ENCODE measurements around the gene ATG9B. TPM values are rescaled to one million over a fixed set of nuclear protein-coding genes. Genes with fewer than 3 reads are reported as not detected.

The ATG9B gene, protein sequence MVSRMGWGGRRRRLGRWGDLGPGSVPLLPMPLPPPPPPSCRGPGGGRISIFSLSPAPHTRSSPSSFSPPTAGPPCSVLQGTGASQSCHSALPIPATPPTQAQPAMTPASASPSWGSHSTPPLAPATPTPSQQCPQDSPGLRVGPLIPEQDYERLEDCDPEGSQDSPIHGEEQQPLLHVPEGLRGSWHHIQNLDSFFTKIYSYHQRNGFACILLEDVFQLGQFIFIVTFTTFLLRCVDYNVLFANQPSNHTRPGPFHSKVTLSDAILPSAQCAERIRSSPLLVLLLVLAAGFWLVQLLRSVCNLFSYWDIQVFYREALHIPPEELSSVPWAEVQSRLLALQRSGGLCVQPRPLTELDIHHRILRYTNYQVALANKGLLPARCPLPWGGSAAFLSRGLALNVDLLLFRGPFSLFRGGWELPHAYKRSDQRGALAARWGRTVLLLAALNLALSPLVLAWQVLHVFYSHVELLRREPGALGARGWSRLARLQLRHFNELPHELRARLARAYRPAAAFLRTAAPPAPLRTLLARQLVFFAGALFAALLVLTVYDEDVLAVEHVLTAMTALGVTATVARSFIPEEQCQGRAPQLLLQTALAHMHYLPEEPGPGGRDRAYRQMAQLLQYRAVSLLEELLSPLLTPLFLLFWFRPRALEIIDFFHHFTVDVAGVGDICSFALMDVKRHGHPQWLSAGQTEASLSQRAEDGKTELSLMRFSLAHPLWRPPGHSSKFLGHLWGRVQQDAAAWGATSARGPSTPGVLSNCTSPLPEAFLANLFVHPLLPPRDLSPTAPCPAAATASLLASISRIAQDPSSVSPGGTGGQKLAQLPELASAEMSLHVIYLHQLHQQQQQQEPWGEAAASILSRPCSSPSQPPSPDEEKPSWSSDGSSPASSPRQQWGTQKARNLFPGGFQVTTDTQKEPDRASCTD
- 1 to 10 TPM; 2.3 to 3.6 TPM for total RNA-seq
- polyA plus RNA-seq (ENCODE audit: insufficient read length in 2 of 2), result 10 to 100 TPM; 20.6 to 21.3 TPM
- long read RNA-seq, donor 1, partial matches to known transcripts, result 0 of 4 reads
- long read RNA-seq, donor 1, other reads (novel, unspliced or antisense), result 0 of 4 reads
- long read RNA-seq, donor 2, transcript ATG9B-201 (2 exons, 689 nt), result major isoform, 6 of 6 reads
- long read RNA-seq, donor 2, partial matches to known transcripts, result 0 of 6 reads
- long read RNA-seq, donor 2, other reads (novel, unspliced or antisense), result 0 of 6 reads
- long read RNA-seq, donor 3, transcript ATG9B-201 (2 exons, 689 nt), result major isoform, 8 of 14 reads
- long read RNA-seq, donor 3, partial matches to known transcripts, result 6 of 14 reads
- long read RNA-seq, donor 3, other reads (novel, unspliced or antisense), result 0 of 14 reads
- long read RNA-seq, donor 4, result 0 reads

DNA sequence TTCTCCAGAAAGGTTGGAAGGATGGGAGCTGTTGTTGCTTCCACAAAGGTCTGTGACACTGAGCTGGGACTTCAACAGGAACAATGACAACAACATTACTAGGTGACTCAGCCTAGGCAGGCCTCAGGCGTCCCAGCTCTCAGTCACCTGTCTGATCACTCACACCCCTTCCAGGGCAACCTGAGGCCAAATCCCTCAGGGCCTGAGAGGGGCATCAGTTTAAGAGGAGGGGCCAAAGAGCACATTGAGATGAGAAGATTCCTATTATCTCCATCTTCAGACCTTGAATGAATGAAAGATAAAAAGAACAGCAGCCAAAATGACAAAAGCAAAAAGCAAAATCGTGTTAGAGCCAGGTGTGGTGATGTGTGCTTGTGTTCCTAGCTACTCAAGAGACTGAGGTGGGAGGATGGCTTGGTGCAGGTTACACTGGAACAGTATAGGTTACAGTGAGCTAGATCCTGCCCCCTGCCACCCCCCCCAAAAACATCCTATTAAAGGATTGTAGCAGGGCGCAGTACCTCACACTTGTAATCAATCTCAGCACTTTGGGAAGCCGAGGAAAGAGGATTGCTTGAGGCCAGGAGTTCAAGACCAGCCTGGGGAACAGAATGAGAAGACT, at the start of gene ATG9B:
Gene ATG9B (minus strand): TSS at position 60 of the 622 bp plus-strand sequence. CDS start 71 bp downstream, outside the sequence.
- no peak within 1 kb of the TSS for H3K27ac ChIP-seq (ENCODE audit: low read depth, low read length)
- no peak within 1 kb of the TSS for H3K4me3 ChIP-seq (ENCODE audit: low read depth, low read length)
- 88% methylated on average over 1 of the region's 4 CpGs for WGBS (ENCODE audit: insufficient coverage)
- no peak for DNase-seq (ENCODE audit: low read depth in 4 of 6, low spot score in 6 of 6)
- H3K4me1 ChIP-seq (ENCODE audit: control insufficient read depth, insufficient read depth, low read length), result peaks cover 24% of the 10 kb centered on the region
- H3K27me3 ChIP-seq (ENCODE audit: control insufficient read depth, insufficient read depth, low read length), result peaks cover 15% of the 10 kb centered on the region
- H3K9me3 ChIP-seq (ENCODE audit: control insufficient read depth, insufficient read depth, low read length), result no peaks in the 10 kb centered on the region
- H3K36me3 ChIP-seq (ENCODE audit: control insufficient read depth, insufficient read depth, low read length), result no peaks in the 10 kb centered on the region

DNA sequence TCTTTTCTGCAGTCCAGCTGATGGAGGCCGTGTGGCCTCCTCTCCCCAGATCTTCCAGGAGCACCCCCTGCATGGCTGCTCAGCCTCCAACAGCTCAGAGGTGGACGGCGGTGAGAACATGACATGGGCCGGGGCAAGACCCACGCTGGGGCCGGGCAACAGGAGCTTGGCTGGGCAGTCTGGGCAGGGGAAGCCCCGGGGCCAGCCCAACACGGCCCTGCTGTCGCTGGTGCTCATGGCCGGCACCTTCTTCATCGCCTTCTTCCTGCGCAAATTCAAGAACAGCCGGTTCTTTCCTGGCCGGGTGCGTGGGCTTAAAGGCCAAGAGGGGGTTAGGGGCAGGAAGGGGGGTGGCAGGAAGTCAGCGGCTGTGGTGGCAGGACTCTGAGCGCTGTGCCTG, 49.7 kb upstream of the ATG9B start:
- no peaks in the 10 kb centered on the region for H3K27me3 ChIP-seq (ENCODE audit: control insufficient read depth, insufficient read depth, low read length)
- no peak for DNase-seq (ENCODE audit: low read depth in 4 of 6, low spot score in 6 of 6)
- 93% methylated on average over 17 of the region's 17 CpGs for WGBS (ENCODE audit: insufficient coverage)
- no peak overlapping the region for H3K4me3 ChIP-seq (ENCODE audit: low read depth, low read length)
- H3K27ac ChIP-seq (ENCODE audit: low read depth, low read length), result no peak overlapping the region
- H3K4me1 ChIP-seq (ENCODE audit: control insufficient read depth, insufficient read depth, low read length), result peaks cover 16% of the 10 kb centered on the region
- H3K36me3 ChIP-seq (ENCODE audit: control insufficient read depth, insufficient read depth, low read length), result peaks cover 93% of the 10 kb centered on the region
- H3K9me3 ChIP-seq (ENCODE audit: control insufficient read depth, insufficient read depth, low read length), result no peaks in the 10 kb centered on the region

DNA sequence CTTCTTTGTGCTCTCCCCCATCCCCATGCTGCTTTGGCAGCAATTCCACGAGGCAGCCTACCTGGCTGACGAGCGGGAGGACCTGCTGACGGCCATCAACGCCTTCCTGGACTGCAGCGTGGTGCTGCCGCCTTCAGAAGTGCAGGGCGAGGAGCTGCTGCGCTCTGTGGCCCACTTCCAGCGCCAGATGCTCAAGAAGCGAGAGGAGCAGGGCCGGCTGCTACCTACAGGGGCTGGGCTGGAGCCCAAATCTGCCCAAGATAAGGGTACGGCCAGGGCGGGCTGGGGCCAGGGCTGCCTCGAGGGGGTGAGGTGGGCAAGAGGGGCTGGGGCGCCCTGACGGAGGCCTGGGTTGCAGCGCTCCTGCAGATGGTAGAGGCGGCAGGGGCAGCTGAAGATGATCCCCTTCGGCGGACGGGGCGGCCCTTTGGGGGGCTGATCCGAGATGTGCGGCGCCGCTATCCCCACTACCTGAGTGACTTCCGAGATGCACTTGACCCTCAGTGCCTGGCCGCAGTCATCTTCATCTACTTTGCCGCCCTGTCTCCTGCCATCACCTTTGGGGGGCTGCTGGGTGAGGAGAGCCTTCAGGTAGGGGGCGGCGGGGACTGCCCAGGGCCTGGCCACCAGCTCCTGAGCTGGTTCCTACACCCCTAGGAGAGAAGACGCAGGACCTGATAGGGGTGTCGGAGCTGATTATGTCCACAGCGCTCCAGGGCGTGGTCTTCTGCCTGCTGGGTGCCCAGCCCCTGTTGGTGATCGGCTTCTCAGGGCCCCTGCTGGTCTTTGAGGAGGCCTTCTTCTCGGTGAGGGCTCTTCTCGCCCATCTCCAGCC, 47.0 kb upstream of the ATG9B start:
- Histone ChIP-seq H3K36me3 (ENCODE audit: control insufficient read depth, insufficient read depth, low read length) (peaks cover 85% of the 10 kb centered on the region), H3K4me3 (ENCODE audit: low read depth, low read length) (no peak overlapping the region), H3K27me3 (ENCODE audit: control insufficient read depth, insufficient read depth, low read length) (no peaks in the 10 kb centered on the region), H3K9me3 (ENCODE audit: control insufficient read depth, insufficient read depth, low read length) (no peaks in the 10 kb centered on the region), H3K4me1 (ENCODE audit: control insufficient read depth, insufficient read depth, low read length) (no peaks in the 10 kb centered on the region), H3K27ac (ENCODE audit: low read depth, low read length) (no peak overlapping the region)
- DNase-seq (ENCODE audit: low read depth in 4 of 6, low spot score in 6 of 6), result no peak
- 97% methylated on average over 39 of the region's 39 CpGs for WGBS (ENCODE audit: insufficient coverage)

DNA sequence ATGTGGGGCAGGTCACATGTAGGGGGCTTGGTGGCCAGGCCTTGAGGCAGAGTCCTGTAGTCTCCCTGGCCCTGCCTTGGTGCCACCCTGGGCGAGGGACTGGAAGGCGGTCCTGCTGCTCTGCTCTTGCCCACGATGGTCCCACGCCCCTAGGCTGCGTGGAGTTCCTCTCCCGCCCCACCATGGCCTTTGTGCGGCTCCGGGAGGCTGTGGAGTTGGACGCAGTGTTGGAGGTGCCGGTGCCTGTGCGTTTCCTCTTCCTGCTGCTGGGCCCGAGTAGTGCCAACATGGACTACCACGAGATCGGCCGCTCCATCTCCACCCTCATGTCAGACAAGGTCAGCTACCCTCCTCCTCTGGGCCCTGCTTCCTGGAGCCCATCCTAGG, 46.3 kb upstream of the ATG9B start:
- WGBS (ENCODE audit: insufficient coverage), result 97% methylated on average over 15 of the region's 15 CpGs
- no peak for DNase-seq (ENCODE audit: low read depth in 4 of 6, low spot score in 6 of 6)
- Histone ChIP-seq H3K9me3 (ENCODE audit: control insufficient read depth, insufficient read depth, low read length) (no peaks in the 10 kb centered on the region), H3K36me3 (ENCODE audit: control insufficient read depth, insufficient read depth, low read length) (peaks cover 85% of the 10 kb centered on the region), H3K27me3 (ENCODE audit: control insufficient read depth, insufficient read depth, low read length) (no peaks in the 10 kb centered on the region), H3K27ac (ENCODE audit: low read depth, low read length) (no peak overlapping the region), H3K4me3 (ENCODE audit: low read depth, low read length) (no peak overlapping the region), H3K4me1 (ENCODE audit: control insufficient read depth, insufficient read depth, low read length) (no peaks in the 10 kb centered on the region)

DNA sequence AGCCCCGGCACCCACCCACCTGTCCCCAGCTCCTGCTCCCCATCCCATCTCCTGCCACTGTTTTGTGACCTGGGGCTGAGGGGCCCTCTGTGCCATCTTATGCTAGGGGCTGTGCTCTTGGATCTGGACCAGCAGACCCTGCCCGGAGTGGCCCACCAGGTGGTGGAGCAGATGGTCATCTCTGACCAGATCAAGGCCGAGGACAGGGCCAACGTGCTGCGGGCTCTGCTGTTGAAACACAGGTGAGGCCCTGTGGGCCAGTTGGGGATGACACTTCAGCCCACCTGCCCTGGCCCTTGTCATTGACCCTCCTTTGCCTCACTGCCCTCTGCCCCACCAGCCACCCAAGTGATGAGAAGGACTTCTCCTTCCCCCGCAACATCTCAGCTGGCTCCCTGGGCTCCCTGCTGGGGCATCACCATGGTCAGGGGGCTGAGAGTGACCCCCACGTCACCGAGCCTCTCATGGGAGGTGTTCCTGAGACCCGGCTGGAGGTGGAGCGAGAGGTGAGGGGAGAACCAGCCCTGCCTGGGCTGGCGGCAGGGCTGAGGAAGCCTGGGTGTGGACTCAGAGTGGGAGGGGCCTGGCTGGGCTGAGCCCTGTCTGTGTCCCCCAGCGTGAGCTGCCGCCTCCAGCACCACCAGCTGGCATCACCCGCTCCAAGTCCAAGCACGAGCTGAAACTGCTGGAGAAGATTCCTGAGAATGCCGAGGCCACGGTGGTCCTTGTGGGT, 45.7 kb upstream of the ATG9B start:
- Histone ChIP-seq H3K4me1 (ENCODE audit: control insufficient read depth, insufficient read depth, low read length) (no peaks in the 10 kb centered on the region), H3K4me3 (ENCODE audit: low read depth, low read length) (no peak overlapping the region), H3K27ac (ENCODE audit: low read depth, low read length) (no peak overlapping the region), H3K27me3 (ENCODE audit: control insufficient read depth, insufficient read depth, low read length) (no peaks in the 10 kb centered on the region), H3K9me3 (ENCODE audit: control insufficient read depth, insufficient read depth, low read length) (no peaks in the 10 kb centered on the region), H3K36me3 (ENCODE audit: control insufficient read depth, insufficient read depth, low read length) (peaks cover 85% of the 10 kb centered on the region)
- no peak for DNase-seq (ENCODE audit: low read depth in 4 of 6, low spot score in 6 of 6)
- 92% methylated on average over 14 of the region's 17 CpGs for WGBS (ENCODE audit: insufficient coverage)

DNA sequence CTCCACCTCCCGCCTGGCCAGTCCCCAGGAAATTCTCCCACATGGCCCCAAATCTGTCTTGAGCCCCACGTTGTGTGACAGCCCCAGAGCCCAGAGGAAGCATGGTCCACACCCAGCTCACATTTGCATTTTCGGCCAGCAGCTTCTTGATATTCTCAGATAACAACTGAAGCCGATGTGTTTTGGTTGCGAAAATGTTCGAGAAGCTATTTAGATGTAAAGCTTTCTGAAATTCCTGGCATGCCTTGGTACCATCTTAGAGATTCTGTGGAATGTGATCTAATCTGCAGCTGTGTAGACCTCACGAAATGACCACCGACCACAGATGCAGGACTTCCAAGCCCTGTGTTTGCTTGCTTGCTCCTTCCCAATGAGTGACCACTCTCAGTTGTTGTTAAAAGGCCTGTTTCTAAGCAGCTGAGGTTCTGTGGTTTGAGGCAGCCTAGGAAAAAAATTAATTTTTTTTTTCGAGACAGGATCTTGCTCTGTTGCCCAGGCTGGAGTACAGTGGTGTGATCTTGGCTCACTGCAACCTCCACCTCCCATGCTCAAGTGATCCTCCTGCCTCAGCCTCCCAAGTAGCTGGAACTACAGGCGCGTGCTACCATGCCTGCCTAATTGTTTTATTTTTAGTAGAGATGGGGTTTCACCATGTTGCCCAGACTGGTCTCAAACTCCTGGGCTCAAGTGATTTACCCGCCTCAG, 43.9 kb upstream of the ATG9B start:
- WGBS (ENCODE audit: insufficient coverage), result 83% methylated on average over 11 of the region's 12 CpGs
- no peaks in the 10 kb centered on the region for H3K27me3 ChIP-seq (ENCODE audit: control insufficient read depth, insufficient read depth, low read length)
- H3K4me1 ChIP-seq (ENCODE audit: control insufficient read depth, insufficient read depth, low read length), result peaks cover 2% of the 10 kb centered on the region
- no peak for DNase-seq (ENCODE audit: low read depth in 4 of 6, low spot score in 6 of 6)
- no peaks in the 10 kb centered on the region for H3K9me3 ChIP-seq (ENCODE audit: control insufficient read depth, insufficient read depth, low read length)
- no peak overlapping the region for H3K27ac ChIP-seq (ENCODE audit: low read depth, low read length)
- no peak overlapping the region for H3K4me3 ChIP-seq (ENCODE audit: low read depth, low read length)
- peaks cover 79% of the 10 kb centered on the region for H3K36me3 ChIP-seq (ENCODE audit: control insufficient read depth, insufficient read depth, low read length)

DNA sequence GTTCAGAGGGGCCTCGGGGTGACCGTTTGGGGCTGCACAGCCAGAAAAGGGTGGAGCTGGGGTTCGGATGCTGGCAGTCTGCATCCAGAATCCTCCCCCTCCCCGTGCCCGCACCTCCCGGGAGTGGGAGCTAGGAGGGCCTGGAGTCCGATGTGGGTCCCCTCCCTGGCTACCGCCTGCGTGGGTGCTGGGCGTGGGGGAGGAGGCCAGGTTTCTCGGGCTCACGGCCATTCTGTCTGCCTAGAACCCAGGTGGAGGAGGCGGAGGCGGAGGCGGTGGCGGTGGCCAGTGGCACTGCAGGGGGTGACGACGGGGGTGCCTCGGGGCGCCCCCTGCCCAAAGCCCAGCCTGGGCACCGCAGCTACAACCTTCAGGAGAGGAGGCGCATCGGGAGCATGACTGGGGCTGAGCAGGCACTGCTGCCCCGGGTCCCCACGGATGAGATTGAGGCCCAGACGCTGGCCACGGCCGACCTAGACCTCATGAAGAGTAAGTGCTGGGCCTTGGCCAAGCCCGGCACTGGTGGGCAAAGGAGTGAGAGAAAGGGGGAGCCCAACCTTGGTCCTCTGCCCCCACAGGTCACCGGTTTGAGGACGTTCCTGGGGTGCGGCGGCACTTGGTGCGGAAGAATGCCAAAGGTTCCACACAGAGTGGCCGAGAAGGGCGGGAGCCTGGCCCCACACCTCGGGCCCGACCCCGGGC, 42.1 kb upstream of the ATG9B start:
- H3K27me3 ChIP-seq (ENCODE audit: control insufficient read depth, insufficient read depth, low read length), result peaks cover 2% of the 10 kb centered on the region
- no peak for DNase-seq (ENCODE audit: low read depth in 4 of 6, low spot score in 6 of 6)
- H3K36me3 ChIP-seq (ENCODE audit: control insufficient read depth, insufficient read depth, low read length), result peaks cover 79% of the 10 kb centered on the region
- no peak overlapping the region for H3K4me3 ChIP-seq (ENCODE audit: low read depth, low read length)
- H3K4me1 ChIP-seq (ENCODE audit: control insufficient read depth, insufficient read depth, low read length), result peaks cover 18% of the 10 kb centered on the region
- no peaks in the 10 kb centered on the region for H3K9me3 ChIP-seq (ENCODE audit: control insufficient read depth, insufficient read depth, low read length)
- H3K27ac ChIP-seq (ENCODE audit: low read depth, low read length), result no peak overlapping the region
- 92% methylated on average over 39 of the region's 39 CpGs for WGBS (ENCODE audit: insufficient coverage)
